SK-N-SH (cell line): Measurements from ENCODE around the gene SSTR5. TPM values are rescaled to one million over a fixed set of nuclear protein-coding genes. Genes with fewer than 3 reads are reported as not detected.

ENCODE experiments used
- CTCF ChIA-PET: fragments of 300-600, 350-600 bp; formaldehyde crosslinking; extraction: SDS; loops from one replicate; lab custom pipeline; 2021; lab: Yijun Ruan, JAX
- POLR2A ChIA-PET: fragments of 350-600 bp; sonication (Branson Sonifier 250); formaldehyde crosslinking; extraction: SDS; loops from one replicate; lab custom pipeline; 2020; ENCODE audit warnings: antibody characterized with exemption, inconsistent platforms; lab: Yijun Ruan, JAX
- DNase-seq: peaks from one replicate; pipeline ENCODE4 v3.0.0; 2012
- H2AFZ ChIP-seq: fragments of 200-600 bp; sonication (generic); 2 replicates; pipeline ENCODE4 v1.8.1; 2016; ENCODE audit warnings: antibody characterized with exemption, mild to moderate bottlenecking, low read depth
- H3F3A ChIP-seq: fragments of 200-600 bp; sonication (generic); replicated peaks from 2 replicates; pipeline ENCODE3; 2016; ENCODE audit warnings: antibody characterized with exemption, mild to moderate bottlenecking; ENCODE audit not compliant: insufficient read depth
- H3K27ac ChIP-seq, 2 experiments: fragments of 200-500 bp in 1 of 2; fragments of 200-600 bp in 1 of 2; sonication (Bioruptor generic) in 1 of 2; sonication (generic), shearing (Covaris generic) in 1 of 2; 2 replicates each; pipeline versions ENCODE4 v1.5.1 to v1.6.1; 2014 to 2016; ENCODE audit warnings: low read depth in 2 of 2, inconsistent platforms in 1 of 2, low read length in 1 of 2, mild to moderate bottlenecking in 1 of 2, mixed read lengths in 1 of 2
- H3K27me3 ChIP-seq: fragments of 200-600 bp; sonication (generic), shearing (Covaris generic); 2 replicates; pipeline ENCODE4 v1.6.1; 2016; ENCODE audit warnings: mixed run types; ENCODE audit not compliant: insufficient read depth
- H3K36me3 ChIP-seq, 2 experiments: fragments of 200-500 bp in 1 of 2; fragments of 200-600 bp in 1 of 2; sonication (Bioruptor generic) in 1 of 2; sonication (generic) in 1 of 2; replicated peaks in 1 of 2; 2 replicates each; pipeline versions ENCODE3 to v1.5.1; 2014 to 2016; ENCODE audit warnings: low read length in 1 of 2, mild to moderate bottlenecking in 1 of 2; ENCODE audit not compliant: insufficient read depth in 2 of 2, control insufficient read depth in 1 of 2
- H3K4me1 ChIP-seq, 2 experiments: fragments of 200-500 bp in 1 of 2; fragments of 200-600 bp in 1 of 2; sonication (Bioruptor generic) in 1 of 2; sonication (generic), shearing (Covaris generic) in 1 of 2; 2 replicates each; pipeline versions ENCODE4 v1.5.1 to v1.6.1; 2014 to 2016; ENCODE audit warnings: low read depth in 1 of 2, low read length in 1 of 2, mixed run types in 1 of 2; ENCODE audit not compliant: insufficient read depth in 2 of 2, control insufficient read depth in 1 of 2
- H3K4me2 ChIP-seq: fragments of 200-600 bp; sonication (generic), shearing (Covaris generic); 2 replicates; pipeline ENCODE4 v1.6.1; 2017; ENCODE audit warnings: mixed run types
- H3K4me3 ChIP-seq, 2 experiments: fragments of 200-500 bp in 1 of 2; fragments of 200-600 bp in 1 of 2; sonication (Bioruptor generic) in 1 of 2; sonication (generic), shearing (Covaris generic) in 1 of 2; 2 replicates each; pipeline versions ENCODE4 v1.5.1 to v1.8.1; 2014 to 2016; ENCODE audit warnings: low read depth in 2 of 2, inconsistent platforms in 1 of 2, low read length in 1 of 2, mild to moderate bottlenecking in 1 of 2, mixed read lengths in 1 of 2, moderate library complexity in 1 of 2
- H3K79me2 ChIP-seq: fragments of 200-600 bp; sonication (generic); 2 replicates; pipeline ENCODE4 v1.8.1; 2017; ENCODE audit warnings: mild to moderate bottlenecking; ENCODE audit not compliant: insufficient read depth
- H3K9ac ChIP-seq: fragments of 200-600 bp; sonication (generic); 2 replicates; pipeline ENCODE4 v1.6.1; 2017; ENCODE audit warnings: mixed run types
- H3K9me2 ChIP-seq: fragments of 200-600 bp; sonication (generic); 2 replicates; pipeline ENCODE4 v1.6.1; 2017; ENCODE audit warnings: mixed run types
- H3K9me3 ChIP-seq: fragments of 200-600 bp; sonication (generic); 2 replicates; pipeline ENCODE4 v1.6.1; 2017; ENCODE audit warnings: mixed run types, mild to moderate bottlenecking, moderate library complexity
- H4K20me1 ChIP-seq: fragments of 200-600 bp; sonication (generic); 2 replicates; pipeline ENCODE4 v1.6.1; 2017; ENCODE audit warnings: mild to moderate bottlenecking, mixed run types; ENCODE audit not compliant: insufficient read depth
- ELF1 ChIP-seq: IDR thresholded peaks from 2 replicates; pipeline ENCODE4 v1.4.0; 2012
- FOXM1 ChIP-seq: IDR thresholded peaks from 2 replicates; pipeline ENCODE4 v1.4.0; 2012; ENCODE audit warnings: low read depth, mild to moderate bottlenecking
- GABPA ChIP-seq: IDR thresholded peaks from 2 replicates; pipeline ENCODE4 v1.4.0; 2012; ENCODE audit warnings: low read depth, mild to moderate bottlenecking
- IRF3 ChIP-seq: fragments of 150-350 bp; IDR thresholded peaks from 2 replicates; pipeline ENCODE4 v1.6.1; 2016; ENCODE audit warnings: mild to moderate bottlenecking, low read depth, low read length
- JUND ChIP-seq: IDR thresholded peaks from 2 replicates; pipeline ENCODE4 v1.4.0; 2012
- MXI1 ChIP-seq: IDR thresholded peaks from 2 replicates; pipeline ENCODE4 v1.6.1; 2012; ENCODE audit warnings: mild to moderate bottlenecking, low read depth, low read length, improper control_type of control experiment
- NFIC ChIP-seq: IDR thresholded peaks from 2 replicates; pipeline ENCODE4 v1.4.0; 2012; ENCODE audit warnings: borderline replicate concordance
- NRF1 ChIP-seq: IDR thresholded peaks from 2 replicates; pipeline ENCODE4 v1.6.1; 2012; ENCODE audit warnings: low read depth, mild to moderate bottlenecking, low read length
- PBX3 ChIP-seq: IDR thresholded peaks from 2 replicates; pipeline ENCODE4; 2012
- POLR2AphosphoS5 ChIP-seq: IDR thresholded peaks from 2 replicates; pipeline ENCODE4 v1.6.1; 2012; ENCODE audit warnings: low read depth, low read length
- RCOR1 ChIP-seq: fragments of 150-350 bp; IDR thresholded peaks from 2 replicates; pipeline ENCODE4 v1.6.1; 2017; ENCODE audit warnings: antibody characterized with exemption, low read length
- REST ChIP-seq: IDR thresholded peaks from 2 replicates; pipeline ENCODE4 v1.6.1; 2012; ENCODE audit warnings: mild to moderate bottlenecking, low read depth, low read length, moderate library complexity
- TCF12 ChIP-seq: IDR thresholded peaks from 2 replicates; pipeline ENCODE4 v1.4.0; 2012
- WGBS: methylation state at CpG from one replicate; pipeline ENCODE4 v1.1.6; 2017; ENCODE audit warnings: low lambda C conversion rate; 5-methylcytosine and 5-hydroxymethylcytosine counted together
- polyA plus RNA-seq, 3 experiments: library from polyadenylated mRNA; depleted of rRNA; stranded (reverse); fragments of >200 nt; gene quantifications; 2 replicates each; pipeline ENCODE4 v1.2.3, GENCODE V29; 2012

Gene SSTR5
- polyA plus RNA-seq, 1 of the 3 experiments (the other 2 are of a cell fraction) = not detected

DNA sequence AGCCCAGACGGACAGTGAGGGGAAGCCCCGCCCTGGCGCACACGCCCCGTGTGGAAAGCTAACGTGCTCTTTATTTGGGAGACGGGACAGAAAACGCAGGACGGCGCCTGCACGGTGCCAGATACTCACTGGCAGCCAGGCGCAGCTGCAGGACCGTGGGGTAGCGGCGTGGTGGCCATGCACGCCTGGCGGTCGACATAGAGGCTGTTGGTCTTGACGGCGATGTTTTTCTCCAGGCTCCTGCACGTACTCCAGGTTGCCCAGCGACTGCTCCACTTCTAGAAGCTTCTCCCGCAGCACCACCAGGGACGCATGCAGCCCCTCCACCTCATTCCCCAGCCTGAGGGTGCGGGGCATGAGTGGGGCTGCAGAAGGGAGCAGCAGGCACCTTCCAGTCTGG lies 28.6 kb downstream of the SSTR5 start:
- no peak overlapping the region for H3K4me3 ChIP-seq
- POLR2A ChIA-PET = no interaction called here

GRCh38 chr16:1101573-1102332 lies 29.2 kb downstream of the SSTR5 start:
- no peak for TF ChIP-seq IRF3
- no peak for TF ChIP-seq MXI1
- no peak for TF ChIP-seq NFIC
- no peak for TF ChIP-seq POLR2AphosphoS5
- TF ChIP-seq TCF12 = no peak
- no peak for TF ChIP-seq FOXM1
- no peak for TF ChIP-seq PBX3
- Histone ChIP-seq H2AFZ (no peak overlapping the region), H3F3A (no peaks in the 10 kb centered on the region), H3K36me3 (no peaks in the 10 kb centered on the region), H3K4me2 (no peak overlapping the region), H3K4me1 (no peaks in the 10 kb centered on the region; a peak in 1 of 4 replicates), H3K9me2 (no peaks in the 10 kb centered on the region), H3K27ac (no peak overlapping the region), H3K4me3 (no peak overlapping the region), H4K20me1 (peaks cover 17% of the 10 kb centered on the region), H3K9me3 (no peaks in the 10 kb centered on the region), H3K27me3 (peaks cover 81% of the 10 kb centered on the region), H3K79me2 (no peaks in the 10 kb centered on the region), H3K9ac (no peak overlapping the region)
- CTCF ChIA-PET = interaction anchor here (0.9 to 1.9 kb wide), 3 partner anchors 10 to 288 kb away, joined by 3 to 8 read pairs (median 4); no protein-coding TSS in a partner anchor
- WGBS = 13% methylated on average over 6 of the region's 25 CpGs
- POLR2A ChIA-PET = no interaction called here
- no peak for DNase-seq

More for the DNA sequence above, 28.6 kb downstream of the SSTR5 start:
- TF ChIP-seq JUND (no peak), GABPA (no peak), ELF1 (no peak), RCOR1 (no peak), MXI1 (no peak), NRF1 (no peak), POLR2AphosphoS5 (no peak), REST (no peak)
- TF ChIP-seq, all 33 proteins: peak for 0
- H3K27me3 ChIP-seq = peaks cover 80% of the 10 kb centered on the region
- no peaks in the 10 kb centered on the region for H3K9me3 ChIP-seq
- no peaks in the 10 kb centered on the region for H3K9me2 ChIP-seq
- no peaks in the 10 kb centered on the region for H3K79me2 ChIP-seq
- no peaks in the 10 kb centered on the region for H3K36me3 ChIP-seq
- H2AFZ ChIP-seq = no peak overlapping the region
- H3K9ac ChIP-seq = no peak overlapping the region
- peaks cover 17% of the 10 kb centered on the region for H4K20me1 ChIP-seq
- H3F3A ChIP-seq = no peaks in the 10 kb centered on the region
- no peak overlapping the region for H3K4me2 ChIP-seq
- WGBS = 8% methylated on average over 11 of the region's 25 CpGs
- H3K27ac ChIP-seq = no peak overlapping the region
- CTCF ChIA-PET = interaction anchor here (0.8 to 1.5 kb wide), 3 partner anchors 10 to 93 kb away, joined by 3 to 4 read pairs (median 3); no protein-coding TSS in a partner anchor
- no peak for DNase-seq
- H3K4me1 ChIP-seq = no peaks in the 10 kb centered on the region; a peak in 1 of 4 replicates
